ENCODE measurements around the gene SLC35G2. TPM values are rescaled to one million over a fixed set of nuclear protein-coding genes. Genes with fewer than 3 reads are reported as not detected.

The SLC35G2 gene
- total RNA-seq, 1 donor from 2014 or later: 8.2 TPM

- DNase-seq (ENCODE audit: low spot score): no peak
- Mint-ChIP-seq H3K9me3 (ENCODE audit: unreplicated experiment) (no peaks in the 10 kb centered on the region), H3K36me3 (ENCODE audit: low read depth, unreplicated experiment) (peaks cover under 1% of the 10 kb centered on the region), H3K4me1 (ENCODE audit: unreplicated experiment) (peaks cover 19% of the 10 kb centered on the region), H3K27ac (ENCODE audit: unreplicated experiment) (no peak overlapping the region), H3K27me3 (ENCODE audit: unreplicated experiment) (peaks cover 8% of the 10 kb centered on the region), H3K4me3 (ENCODE audit: unreplicated experiment) (no peak overlapping the region)
- TF ChIP-seq, protein P1, sequence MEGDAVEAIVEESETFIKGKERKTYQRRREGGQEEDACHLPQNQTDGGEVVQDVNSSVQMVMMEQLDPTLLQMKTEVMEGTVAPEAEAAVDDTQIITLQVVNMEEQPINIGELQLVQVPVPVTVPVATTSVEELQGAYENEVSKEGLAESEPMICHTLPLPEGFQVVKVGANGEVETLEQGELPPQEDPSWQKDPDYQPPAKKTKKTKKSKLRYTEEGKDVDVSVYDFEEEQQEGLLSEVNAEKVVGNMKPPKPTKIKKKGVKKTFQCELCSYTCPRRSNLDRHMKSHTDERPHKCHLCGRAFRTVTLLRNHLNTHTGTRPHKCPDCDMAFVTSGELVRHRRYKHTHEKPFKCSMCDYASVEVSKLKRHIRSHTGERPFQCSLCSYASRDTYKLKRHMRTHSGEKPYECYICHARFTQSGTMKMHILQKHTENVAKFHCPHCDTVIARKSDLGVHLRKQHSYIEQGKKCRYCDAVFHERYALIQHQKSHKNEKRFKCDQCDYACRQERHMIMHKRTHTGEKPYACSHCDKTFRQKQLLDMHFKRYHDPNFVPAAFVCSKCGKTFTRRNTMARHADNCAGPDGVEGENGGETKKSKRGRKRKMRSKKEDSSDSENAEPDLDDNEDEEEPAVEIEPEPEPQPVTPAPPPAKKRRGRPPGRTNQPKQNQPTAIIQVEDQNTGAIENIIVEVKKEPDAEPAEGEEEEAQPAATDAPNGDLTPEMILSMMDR (IDR thresholded peaks at IDR 0.05; ENCODE audit: unreplicated experiment): no peak
These were observed 1.5 kb upstream of the SLC35G2 start for GRCh38 chr3:136817448-136817847.

DNA sequence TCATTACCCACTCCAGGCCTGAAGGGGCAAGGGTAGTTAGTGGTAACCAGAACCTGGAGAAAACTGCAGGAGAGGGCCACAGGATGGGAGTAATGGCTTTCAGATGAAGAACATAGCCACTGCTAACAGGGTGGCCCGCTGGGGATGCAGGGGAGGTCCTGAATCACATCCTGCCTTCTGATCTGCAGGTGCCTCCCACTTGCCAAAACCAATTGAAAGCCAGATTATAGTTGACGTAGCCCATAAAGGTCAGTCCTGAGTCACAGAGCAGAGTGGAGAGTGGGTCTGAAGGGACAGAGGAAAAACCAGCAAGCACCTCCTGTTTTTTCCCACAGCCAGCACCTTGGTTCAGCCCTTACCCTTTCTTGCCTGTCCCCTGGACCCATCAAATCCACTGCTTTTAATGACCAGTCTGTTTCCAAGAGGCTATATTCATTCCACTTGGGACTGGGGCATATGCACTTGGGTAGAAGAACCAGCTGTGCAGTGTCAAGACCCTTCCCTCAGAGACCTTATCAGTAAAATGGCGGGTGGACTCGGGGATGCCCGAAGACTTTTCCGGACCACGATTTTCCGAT lies 646 bp upstream of the SLC35G2 start:
- Mint-ChIP-seq H3K9me3 (ENCODE audit: unreplicated experiment) (no peaks in the 10 kb centered on the region), H3K4me1 (ENCODE audit: unreplicated experiment) (peaks cover 19% of the 10 kb centered on the region), H3K27me3 (ENCODE audit: unreplicated experiment) (peaks cover 8% of the 10 kb centered on the region), H3K27ac (ENCODE audit: unreplicated experiment) (peak overlapping the region; percentile 72), H3K36me3 (ENCODE audit: low read depth, unreplicated experiment) (peaks cover 4% of the 10 kb centered on the region), H3K4me3 (ENCODE audit: unreplicated experiment) (peak overlapping the region; percentile 96)
- peak; percentile 4 for DNase-seq (ENCODE audit: low spot score)
- TF ChIP-seq, protein P1 (IDR thresholded peaks at IDR 0.05; ENCODE audit: unreplicated experiment): no peak

- Mint-ChIP-seq H3K27me3 (ENCODE audit: unreplicated experiment) (peaks cover 9% of the 10 kb centered on the region), H3K36me3 (ENCODE audit: low read depth, unreplicated experiment) (peaks cover 9% of the 10 kb centered on the region), H3K27ac (ENCODE audit: unreplicated experiment) (no peak overlapping the region), H3K9me3 (ENCODE audit: unreplicated experiment) (peaks cover 2% of the 10 kb centered on the region), H3K4me3 (ENCODE audit: unreplicated experiment) (peak overlapping the region; percentile 96), H3K4me1 (ENCODE audit: unreplicated experiment) (peaks cover 19% of the 10 kb centered on the region)
- TF ChIP-seq, protein P1 (IDR thresholded peaks at IDR 0.05; ENCODE audit: unreplicated experiment): no peak
- peak; percentile 24 for DNase-seq (ENCODE audit: low spot score)
These were observed 435 bp downstream of the SLC35G2 start for GRCh38 chr3:136819392-136819730.

- H3K4me1 Mint-ChIP-seq (ENCODE audit: unreplicated experiment): peaks cover 19% of the 10 kb centered on the region
- TF ChIP-seq, protein P1 (IDR thresholded peaks at IDR 0.05; ENCODE audit: unreplicated experiment): no peak
- no peak overlapping the region for H3K27ac Mint-ChIP-seq (ENCODE audit: unreplicated experiment)
- H3K36me3 Mint-ChIP-seq (ENCODE audit: low read depth, unreplicated experiment): peaks cover 11% of the 10 kb centered on the region
- peak; percentile 53 for DNase-seq (ENCODE audit: low spot score)
- peaks cover 9% of the 10 kb centered on the region for H3K27me3 Mint-ChIP-seq (ENCODE audit: unreplicated experiment)
- peak overlapping the region; percentile 96 for H3K4me3 Mint-ChIP-seq (ENCODE audit: unreplicated experiment)
- H3K9me3 Mint-ChIP-seq (ENCODE audit: unreplicated experiment): peaks cover 4% of the 10 kb centered on the region
These were observed 1.1 kb downstream of the SLC35G2 start for GRCh38 chr3:136819731-136820679.

DNA sequence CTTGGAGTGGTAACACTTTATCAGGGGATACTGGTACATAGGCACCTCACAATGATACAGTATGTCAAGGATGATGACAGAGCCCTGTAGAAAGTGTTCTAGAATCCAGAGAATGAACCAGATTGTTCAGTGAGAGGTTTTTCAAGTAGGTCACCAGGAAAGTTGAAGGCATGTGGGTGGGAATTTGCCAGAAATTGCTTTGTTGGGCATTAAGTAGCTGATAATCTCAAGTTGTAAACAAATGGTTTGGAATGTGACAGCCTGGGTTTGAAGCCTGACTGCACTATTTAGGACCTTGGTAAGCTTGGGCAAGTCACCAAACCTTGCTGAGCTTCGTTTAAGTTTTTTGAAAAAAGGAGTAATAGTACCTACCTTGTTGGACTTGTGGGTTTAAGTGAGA lies 12.5 kb downstream of the SLC35G2 start:
- Mint-ChIP-seq H3K4me1 (ENCODE audit: unreplicated experiment) (no peaks in the 10 kb centered on the region), H3K27me3 (ENCODE audit: unreplicated experiment) (no peaks in the 10 kb centered on the region), H3K9me3 (ENCODE audit: unreplicated experiment) (no peaks in the 10 kb centered on the region), H3K4me3 (ENCODE audit: unreplicated experiment) (no peak overlapping the region), H3K36me3 (ENCODE audit: low read depth, unreplicated experiment) (peaks cover 3% of the 10 kb centered on the region), H3K27ac (ENCODE audit: unreplicated experiment) (no peak overlapping the region)
- TF ChIP-seq, protein P1 (IDR thresholded peaks at IDR 0.05; ENCODE audit: unreplicated experiment): no peak
- no peak for DNase-seq (ENCODE audit: low spot score)
